Activated effector memory CD4-positive, alpha-beta T cell treated with anti-CD3 and anti-CD28 coated beads, Interleukin-2, amount 50 U/mL, for 16 hours (primary cell): ENCODE data around the gene OTUB2.
"Not testable (repeated sequence)": the region's sequence is repeated elsewhere in the genome, so short reads cannot be mapped to it uniquely, and the experiment has no call there.

ENCODE experiments used
- DNase-seq: peaks from one replicate; pipeline ENCODE4 v3.0.0-alpha.2; 2020

OTUB2 gene

DNA sequence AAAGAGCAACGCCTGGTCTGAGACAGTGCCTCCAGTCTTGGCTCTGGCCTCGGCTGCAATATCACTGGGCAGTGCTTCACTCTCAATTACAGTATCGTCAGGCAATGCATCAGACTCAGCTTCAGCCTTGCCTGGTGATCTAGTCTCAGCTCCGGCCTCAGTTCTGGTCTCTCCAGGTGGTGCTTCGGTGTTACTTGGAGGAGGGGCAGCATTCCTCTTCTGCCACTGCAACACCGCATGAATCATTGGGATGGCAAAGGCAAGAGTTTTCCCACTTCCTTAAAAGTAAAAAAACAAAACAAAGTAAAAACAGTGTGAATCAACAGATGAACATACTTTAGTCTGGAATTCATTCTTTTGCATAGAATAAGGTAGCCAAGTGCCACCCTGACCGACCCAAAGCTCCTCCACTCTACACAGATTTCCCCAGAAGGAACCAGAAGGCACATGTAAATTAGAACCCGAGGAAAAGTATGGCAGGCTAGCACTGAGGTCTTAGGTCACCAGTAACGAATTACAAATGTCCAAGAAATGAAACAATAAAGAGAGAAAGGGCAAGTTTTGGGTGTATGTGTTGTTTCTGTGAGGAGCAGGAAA lies 36.3 kb downstream of the OTUB2 start:
- DNase-seq: no peak

DNA sequence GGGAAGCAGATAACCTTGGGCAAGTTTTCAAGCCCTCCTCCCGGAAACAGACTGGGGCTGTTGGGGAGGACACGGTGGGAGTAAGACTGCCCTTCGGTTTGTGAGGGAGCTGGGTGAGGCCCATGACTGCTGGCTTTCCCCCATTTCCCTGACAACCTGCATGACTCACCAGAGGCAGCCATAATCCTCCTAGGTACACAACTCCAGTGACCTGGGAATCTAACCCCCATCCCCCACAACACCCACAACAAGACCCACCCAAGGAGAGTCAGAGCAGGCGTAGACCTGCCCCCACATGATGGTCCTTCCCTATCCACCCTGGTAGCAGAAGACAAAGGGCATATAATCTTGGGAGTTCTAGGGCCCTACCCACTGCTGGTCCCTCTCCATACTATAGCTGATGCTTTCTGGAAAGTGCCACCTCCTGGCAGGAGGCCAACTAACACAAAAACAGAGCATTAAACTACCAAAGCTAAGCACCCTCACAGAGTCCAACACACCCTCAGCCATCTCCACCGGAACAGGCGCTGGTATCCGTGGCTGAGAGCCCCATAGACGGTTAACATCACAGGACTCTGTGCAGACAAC lies 40.0 kb downstream of the OTUB2 start:
- no peak for DNase-seq

DNA sequence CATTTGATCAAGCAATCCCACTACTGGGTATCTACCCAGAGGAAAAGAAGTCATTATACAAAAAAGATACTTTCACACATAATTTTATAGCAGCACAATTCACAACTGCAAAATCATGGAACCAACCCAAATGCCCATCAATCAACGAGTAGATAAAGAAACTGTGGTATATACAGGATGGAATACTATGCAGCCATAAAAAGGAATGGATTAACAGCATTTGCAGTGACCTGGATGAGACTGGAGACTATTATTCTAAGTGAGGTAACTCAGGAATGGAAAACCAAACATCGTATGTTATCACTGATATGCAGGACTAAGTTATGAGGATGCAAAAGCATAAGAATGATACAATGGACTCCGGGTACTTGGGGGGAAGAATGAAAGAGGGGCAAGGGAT lies 45.9 kb downstream of the OTUB2 start:
- not testable (repeated sequence) for DNase-seq

DNA sequence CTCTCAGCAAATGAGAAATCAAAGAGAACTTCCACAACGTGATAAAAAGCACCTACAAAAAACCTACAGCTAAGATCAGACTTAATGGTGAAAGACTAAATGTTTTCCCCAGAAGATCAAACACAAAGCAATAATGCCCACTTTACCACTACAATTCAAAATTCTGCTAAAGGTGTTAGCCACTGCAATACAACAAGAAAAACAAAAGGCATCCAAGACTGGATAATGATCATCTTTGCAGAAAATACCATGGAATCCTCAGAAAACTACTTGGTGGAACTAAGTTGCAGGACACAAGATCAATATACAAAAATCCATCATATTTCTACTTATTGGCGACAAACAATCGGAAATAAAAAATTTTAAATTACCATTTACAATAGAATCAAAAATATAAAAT lies 48.4 kb downstream of the OTUB2 start:
- DNase-seq: no peak

DNA sequence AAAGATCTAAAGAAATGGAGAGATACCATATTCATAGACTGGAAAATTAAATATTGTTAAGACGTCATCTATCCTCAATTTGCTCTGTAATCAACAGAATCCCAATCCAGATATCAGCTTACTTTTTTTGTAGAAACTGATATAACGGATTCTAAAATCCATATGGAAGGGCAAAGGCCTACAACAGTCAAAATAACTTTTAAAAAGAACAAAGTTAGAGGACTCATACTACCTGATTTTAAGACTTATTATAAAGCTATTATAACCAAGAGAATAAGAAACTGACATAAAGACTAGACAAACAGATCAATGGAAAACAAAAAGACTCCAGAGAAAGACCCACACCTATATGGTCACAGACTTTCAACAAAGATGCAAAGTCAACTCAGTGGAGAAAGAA lies 48.9 kb downstream of the OTUB2 start:
- no peak for DNase-seq

DNA sequence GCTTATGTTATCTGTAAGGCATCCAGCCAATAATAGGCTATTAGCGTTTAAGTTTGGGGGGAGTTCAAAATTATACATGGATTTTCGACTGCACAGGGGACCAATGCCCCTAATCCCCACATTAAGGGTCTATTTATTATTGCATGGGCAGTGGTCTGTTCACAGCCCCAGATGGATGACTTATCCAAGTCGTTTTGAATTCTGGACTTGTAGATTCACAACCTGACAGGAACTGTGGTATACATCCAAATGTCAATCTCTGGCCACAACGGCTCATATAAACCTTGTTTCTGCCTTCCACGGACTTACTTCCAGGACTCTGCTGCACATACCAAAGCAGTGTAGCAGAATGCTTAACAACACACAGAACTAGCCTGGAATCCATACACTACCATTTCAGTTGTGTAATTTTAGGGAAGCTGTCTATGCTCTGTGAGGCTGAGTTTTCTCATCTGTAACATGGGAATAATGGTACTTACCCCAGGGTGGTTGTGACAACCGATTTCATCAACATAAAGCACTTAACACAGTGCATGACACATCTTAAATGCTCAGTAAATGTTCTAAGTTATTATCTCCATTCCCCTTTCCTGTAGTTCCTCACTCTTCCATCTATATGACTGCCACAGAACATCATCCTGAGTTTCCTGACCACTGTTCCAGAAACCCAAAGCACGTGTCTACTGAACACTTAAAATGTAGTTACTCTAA lies 51.1 kb downstream of the OTUB2 start:
- DNase-seq: no peak

DNA sequence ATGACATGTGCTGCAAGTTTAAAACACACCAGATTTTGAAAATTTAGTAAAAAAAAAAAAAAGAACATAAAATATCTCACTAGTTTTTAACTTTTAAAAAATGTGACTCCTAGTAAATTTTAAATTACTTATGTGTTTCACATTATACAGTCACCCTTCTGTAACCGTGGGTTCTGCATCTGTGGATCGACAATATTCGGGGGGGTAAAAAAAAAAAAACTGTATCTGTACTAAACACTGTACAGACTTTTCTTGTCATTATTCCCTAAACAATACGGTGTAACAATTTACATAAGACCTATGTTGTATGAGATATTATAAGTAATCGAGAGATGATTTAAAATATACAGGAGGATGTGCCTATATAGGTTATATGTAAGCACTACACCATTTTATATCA lies 51.7 kb downstream of the OTUB2 start:
- no peak for DNase-seq

DNA sequence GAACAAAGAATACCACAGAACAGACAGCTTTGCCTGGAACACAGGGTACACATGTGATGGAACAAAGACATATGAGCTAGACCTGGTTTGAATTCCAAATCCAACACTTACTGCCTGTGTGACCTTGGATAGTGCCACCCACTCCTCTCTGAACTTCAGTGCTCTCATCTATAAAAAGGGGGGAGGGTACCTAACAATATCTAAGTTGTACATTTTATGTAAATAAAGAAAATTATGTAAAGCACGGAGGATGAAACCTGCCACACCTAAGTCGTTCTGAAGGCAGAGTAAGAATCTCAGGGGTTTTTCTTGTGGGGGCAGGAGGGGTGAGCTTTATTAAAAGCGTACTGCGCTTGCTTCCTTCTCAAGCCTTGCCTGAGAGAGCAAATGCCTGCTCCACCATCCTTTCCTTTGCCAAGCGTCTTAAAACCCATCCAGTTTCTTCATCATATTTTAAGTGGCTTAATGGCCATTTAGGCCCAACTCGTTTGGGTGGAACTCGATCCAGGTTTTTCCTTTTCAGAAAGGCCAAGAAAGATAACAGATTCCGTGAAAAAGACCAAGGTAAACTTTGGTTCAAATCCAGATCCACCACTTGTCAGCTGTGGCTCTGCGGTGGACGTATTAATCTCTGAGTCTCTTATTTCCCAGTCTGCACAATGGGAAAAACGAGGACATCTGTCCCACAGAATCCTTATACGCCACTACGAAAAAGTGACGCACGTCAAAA lies 53.9 kb downstream of the OTUB2 start:
- DNase-seq: no peak

DNA sequence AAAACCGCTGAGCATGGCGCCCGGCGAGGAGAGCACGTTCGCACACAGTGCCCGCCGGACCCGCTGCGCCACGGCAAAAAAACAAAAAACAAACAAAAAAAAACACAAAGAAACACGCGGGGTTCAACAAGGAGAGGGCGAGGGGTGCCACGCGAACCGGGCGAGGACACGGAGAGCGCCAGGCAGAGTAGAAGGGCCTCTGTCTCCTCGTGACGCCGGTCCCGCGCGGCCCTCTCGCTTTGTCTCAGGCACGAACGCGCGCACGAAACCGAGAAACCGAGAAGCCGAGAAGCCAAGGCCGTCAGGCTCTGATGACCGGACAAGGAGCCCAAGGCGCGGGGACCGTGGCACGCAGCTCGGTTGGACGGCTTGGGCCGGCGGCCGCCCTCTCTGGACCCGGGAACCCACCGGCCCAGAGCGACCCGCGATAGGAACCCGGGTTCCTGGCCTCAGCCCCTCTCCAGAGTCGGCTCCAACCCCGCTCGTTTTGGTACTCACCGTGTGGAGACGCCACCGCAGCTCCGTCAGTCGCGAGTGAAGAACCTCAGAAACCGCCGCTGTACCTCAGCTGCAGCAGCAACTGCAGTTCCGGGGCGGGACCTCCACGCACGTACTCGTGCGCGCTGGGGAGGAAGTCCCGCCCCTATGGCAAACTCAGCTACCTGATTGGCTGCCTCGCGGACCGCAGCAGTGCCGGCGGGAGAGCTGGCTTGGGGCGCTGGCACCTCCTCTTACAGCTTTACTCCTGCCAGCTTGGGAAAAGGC lies 54.7 kb downstream of the OTUB2 start, which contains the start of the genes DDX24 and IFI27L1:
Gene DDX24, minus strand, starts transcription at position 582 of the 765 bp plus-strand sequence. CDS start 1,460 bp downstream, outside the sequence.
Gene IFI27L1, plus strand, starts transcription at position 690 of the 765 bp plus-strand sequence. CDS start 15,628 bp downstream, outside the sequence.
- DNase-seq: peak; percentile 99

DNA sequence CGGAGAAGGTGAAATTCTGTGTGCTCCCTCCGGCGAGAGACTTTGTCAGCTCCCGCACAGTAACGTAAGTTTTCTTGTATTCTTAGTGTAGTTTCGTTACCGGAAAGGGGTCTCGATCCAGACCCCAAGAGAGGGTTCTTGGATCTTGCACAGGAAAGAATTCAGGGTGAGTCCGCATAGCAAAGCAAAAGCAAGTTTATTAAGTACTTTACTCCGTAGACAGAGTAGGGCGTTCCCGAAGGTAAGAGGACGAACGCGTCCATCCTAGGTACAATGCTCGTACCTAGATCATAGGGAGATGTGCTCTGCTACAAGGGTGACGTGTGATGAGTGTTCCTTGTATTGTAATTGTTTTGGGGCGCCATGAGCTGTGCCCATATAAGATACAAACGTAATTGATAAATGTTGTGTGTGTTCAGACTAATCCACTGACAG lies 55.3 kb downstream of the OTUB2 start:
- no peak for DNase-seq

DNA sequence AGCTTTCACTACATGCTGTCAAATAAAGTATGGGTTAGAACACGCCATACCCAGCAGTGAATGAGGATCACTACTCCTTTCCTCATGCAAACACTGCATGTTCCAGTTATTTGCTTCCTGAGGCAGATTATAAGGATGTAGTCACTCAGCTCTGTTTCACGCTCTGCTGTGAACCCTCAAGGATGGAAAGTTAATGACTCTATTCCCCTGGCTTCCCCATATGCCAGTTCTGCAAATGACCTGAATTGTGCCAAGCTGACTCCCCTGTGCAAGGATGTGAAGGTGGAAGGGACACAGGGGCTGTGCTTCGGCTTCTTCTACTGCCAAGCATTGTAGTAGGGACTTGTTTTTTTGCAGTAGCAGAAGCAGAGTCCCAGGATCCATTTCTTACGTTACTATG lies 61.8 kb downstream of the OTUB2 start:
- no peak for DNase-seq

DNA sequence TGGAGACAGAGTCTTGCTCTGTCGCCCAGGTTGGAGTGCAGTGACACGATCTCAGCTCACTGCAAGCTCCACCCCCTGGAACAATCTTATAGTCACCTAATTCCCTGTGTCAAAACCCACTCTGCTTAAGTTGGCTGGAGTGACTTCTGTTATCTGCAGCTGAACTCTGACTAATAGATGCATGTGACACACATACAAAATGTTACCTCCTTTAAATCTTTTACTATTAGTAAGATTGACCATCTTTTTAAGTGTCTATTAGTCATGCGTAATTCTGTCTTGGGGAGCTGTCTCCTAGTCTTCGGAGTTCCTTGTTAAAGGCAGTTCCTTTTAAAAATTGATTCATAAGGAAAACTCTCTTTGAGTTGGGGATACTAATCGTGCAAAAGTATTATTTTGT lies 62.4 kb downstream of the OTUB2 start:
- no peak for DNase-seq

DNA sequence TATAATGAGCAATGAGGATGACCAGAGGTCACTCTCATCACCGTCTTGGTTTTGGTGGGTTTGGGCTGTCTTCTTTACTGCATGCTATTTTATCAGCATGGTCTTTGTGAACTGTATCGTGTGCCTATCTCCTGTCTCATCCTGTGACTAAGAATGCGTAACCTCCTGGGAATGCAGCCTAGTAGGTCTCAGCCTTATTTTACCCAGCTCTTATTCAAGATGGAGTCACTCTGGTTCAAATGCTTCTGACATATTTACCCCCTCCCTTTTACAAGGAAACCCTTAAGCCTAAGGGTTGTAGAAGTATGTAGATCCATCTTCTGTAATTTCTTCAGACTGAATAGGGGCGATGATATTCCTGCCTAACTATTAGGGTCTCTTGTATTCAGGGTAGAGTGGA lies 63.3 kb downstream of the OTUB2 start:
- no peak for DNase-seq

DNA sequence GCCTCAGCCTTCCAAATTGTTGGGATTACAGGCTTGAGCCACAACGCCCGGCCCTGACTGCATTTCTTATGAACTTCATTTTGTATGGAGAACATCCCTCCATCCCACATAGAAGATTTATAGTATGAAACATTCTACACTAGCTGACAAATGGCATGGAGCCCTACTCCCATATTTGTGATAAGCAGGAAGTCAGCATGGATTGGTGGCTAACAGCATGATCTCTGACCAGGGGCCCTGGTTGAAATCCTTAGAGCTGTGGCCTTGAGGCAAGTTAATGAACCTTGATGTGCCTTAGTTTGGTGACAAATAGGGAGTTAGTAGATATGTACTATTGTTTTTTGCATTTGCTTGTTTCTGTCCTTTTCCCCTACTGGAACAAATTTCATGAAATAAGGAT lies 67.3 kb downstream of the OTUB2 start:
- DNase-seq: no peak

DNA sequence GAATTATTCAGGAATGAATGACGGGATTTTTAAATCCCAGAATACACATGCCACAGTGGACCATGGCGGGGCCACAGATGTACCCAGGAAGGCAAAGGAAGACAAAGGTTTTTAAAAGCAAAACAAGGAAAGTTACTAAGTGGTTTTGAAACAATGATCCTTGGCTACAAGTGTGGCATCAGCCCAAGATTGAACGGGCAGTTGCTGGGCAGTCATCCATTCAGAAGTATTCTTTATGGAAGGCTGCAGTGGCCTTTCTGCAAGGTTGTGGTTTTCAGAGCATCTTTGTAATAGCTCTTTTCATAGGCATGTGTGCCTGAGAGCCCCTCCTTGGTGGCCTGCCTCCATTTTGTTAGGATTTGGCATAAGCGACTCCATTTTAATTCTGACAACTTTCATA lies 71.0 kb downstream of the OTUB2 start:
- no peak for DNase-seq
